HepG2 (cell line): ENCODE data around the gene GRAMD1A. TPM values are rescaled to one million over a fixed set of nuclear protein-coding genes. Genes with fewer than 3 reads are reported as not detected.

ENCODE experiments used
- ATF7-NPFF ChIP-seq: sonication (generic); formaldehyde crosslinking; IDR thresholded peaks from 2 replicates; pipeline ENCODE4 v1.8.1; 2023; ENCODE audit warnings: mild to moderate bottlenecking, low read depth, missing genetic modification reagents, moderate library complexity
- BHLHE40 ChIP-seq: IDR thresholded peaks from 2 replicates; pipeline ENCODE4 v1.6.1; 2011; ENCODE audit warnings: low read length, improper control_type of control experiment
- BORCS8-MEF2B ChIP-seq: sonication (generic); formaldehyde crosslinking; IDR thresholded peaks from 2 replicates; pipeline ENCODE4 v1.8.0; 2022; ENCODE audit warnings: mild to moderate bottlenecking, missing genetic modification reagents
- CERS6 ChIP-seq: sonication (generic); formaldehyde crosslinking; IDR thresholded peaks from 2 replicates; pipeline ENCODE4 v1.5.0; 2020; ENCODE audit warnings: missing genetic modification reagents
- ISL2 ChIP-seq: sonication (generic); formaldehyde crosslinking; IDR thresholded peaks from 2 replicates; pipeline ENCODE4 v1.5.0; 2020; ENCODE audit warnings: missing genetic modification reagents
- NCOR1 ChIP-seq: fragments of 200-600 bp; sonication (generic); IDR thresholded peaks from 2 replicates; pipeline ENCODE4 v1.7.0; 2017; ENCODE audit warnings: antibody characterized with exemption, low read length, borderline replicate concordance
- POLR2A ChIP-seq, 2 experiments: IDR thresholded peaks; 2 replicates each; pipeline ENCODE4 v1.6.1; 2011; ENCODE audit warnings: low read depth in 2 of 2, low read length in 2 of 2, mild to moderate bottlenecking in 1 of 2, moderate library complexity in 1 of 2; ENCODE audit not compliant: insufficient read depth in 1 of 2
- PRDM4 ChIP-seq: sonication (generic); formaldehyde crosslinking; IDR thresholded peaks from 2 replicates; pipeline ENCODE4 v1.9.0; 2021; ENCODE audit warnings: missing genetic modification reagents, borderline replicate concordance
- RXRB ChIP-seq: IDR thresholded peaks from 2 replicates; pipeline ENCODE4 v1.6.1; 2016; ENCODE audit warnings: borderline replicate concordance, missing genetic modification reagents, missing compliant biosample characterization
- SNRNP70 ChIP-seq: fragments of 200-400 bp; formaldehyde crosslinking; IDR thresholded peaks from 2 replicates; pipeline ENCODE4 v1.6.1; 2017; ENCODE audit warnings: mild to moderate bottlenecking, low read depth, low read length, moderate library complexity
- SOX5 ChIP-seq: IDR thresholded peaks from 2 replicates; pipeline ENCODE4 v1.6.1; 2016; ENCODE audit warnings: borderline replicate concordance
- TCF12 ChIP-seq, 2 experiments: fragments of 450-650 bp in 1 of 2; sonication (generic) in 1 of 2; formaldehyde crosslinking in 1 of 2; IDR thresholded peaks; 2 replicates each; pipeline versions ENCODE4 v1.6.1 to v1.8.0; 2017 to 2022; ENCODE audit warnings: antibody characterized with exemption in 1 of 2, mild to moderate bottlenecking in 1 of 2, missing genetic modification reagents in 1 of 2, moderate library complexity in 1 of 2
- TEF ChIP-seq: sonication (generic); formaldehyde crosslinking; IDR thresholded peaks from 2 replicates; pipeline ENCODE4 v1.5.0; 2020; ENCODE audit warnings: missing genetic modification reagents
- ZBTB3 ChIP-seq: sonication (generic); formaldehyde crosslinking; IDR thresholded peaks from 2 replicates; pipeline ENCODE4 v1.4.0; 2020; ENCODE audit warnings: low read depth, mild to moderate bottlenecking, moderate library complexity, missing genetic modification reagents, borderline replicate concordance
- ZNF275 ChIP-seq: sonication (generic); formaldehyde crosslinking; IDR thresholded peaks from 2 replicates; pipeline ENCODE4 v1.8.0; 2022; ENCODE audit warnings: missing genetic modification reagents, mild to moderate bottlenecking, inconsistent platforms, borderline replicate concordance
- ZNF367 ChIP-seq: sonication (generic); formaldehyde crosslinking; IDR thresholded peaks from 2 replicates; pipeline ENCODE4 v1.4.0; 2020; ENCODE audit warnings: missing genetic modification reagents, borderline replicate concordance
- ZNF432 ChIP-seq: sonication (generic); formaldehyde crosslinking; IDR thresholded peaks from 2 replicates; pipeline ENCODE4 v1.5.0; 2020; ENCODE audit warnings: missing genetic modification reagents, mild to moderate bottlenecking, borderline replicate concordance
- ZNF546 ChIP-seq: sonication (generic); formaldehyde crosslinking; conservative IDR thresholded peaks from 2 replicates; pipeline ENCODE4 v1.8.1; 2023; ENCODE audit warnings: mild to moderate bottlenecking, missing genetic modification reagents
- ZNF563 ChIP-seq: sonication (generic); formaldehyde crosslinking; IDR thresholded peaks from 2 replicates; pipeline ENCODE4 v1.8.0; 2022; ENCODE audit warnings: mild to moderate bottlenecking, moderate library complexity, missing genetic modification reagents
- ZNF598 ChIP-seq: sonication (generic); formaldehyde crosslinking; IDR thresholded peaks from 2 replicates; pipeline ENCODE4 v1.5.1; 2020; ENCODE audit warnings: mild to moderate bottlenecking, missing genetic modification reagents, borderline replicate concordance
- ZNF720 ChIP-seq: sonication (generic); formaldehyde crosslinking; IDR thresholded peaks from 2 replicates; pipeline ENCODE4 v1.4.0; 2020; ENCODE audit warnings: missing genetic modification reagents
- ZNF737 ChIP-seq: sonication (generic); formaldehyde crosslinking; IDR thresholded peaks from 2 replicates; pipeline ENCODE4 v1.5.0; 2020; ENCODE audit warnings: missing genetic modification reagents, mild to moderate bottlenecking, borderline replicate concordance
- ZNF788 ChIP-seq: sonication (generic); formaldehyde crosslinking; IDR thresholded peaks from 2 replicates; pipeline ENCODE4 v1.5.0; 2020; ENCODE audit warnings: mild to moderate bottlenecking, missing genetic modification reagents, borderline replicate concordance
- ZNF792 ChIP-seq: IDR thresholded peaks from 2 replicates; pipeline ENCODE4 v1.6.1; 2016
- ZNF850 ChIP-seq: sonication (generic); formaldehyde crosslinking; conservative IDR thresholded peaks from 2 replicates; pipeline ENCODE4 v1.9.0; 2021; ENCODE audit warnings: mild to moderate bottlenecking, missing genetic modification reagents
- polyA plus RNA-seq, 8 experiments: library from polyadenylated mRNA; depleted of rRNA in 3 of 8; stranded (reverse) in 7 of 8; unstranded in 1 of 8; fragments of >200 nt; fragmentation: Illumina TruSeq in 4 of 8; extraction: Trizol in 4 of 8; gene quantifications; 2 replicates each; pipeline versions ENCODE4 v1.2.1 to v1.2.3, GENCODE V29; 2011 to 2016; ENCODE audit warnings: low read depth in 4 of 8, missing spikeins in 1 of 8, mixed read lengths in 1 of 8; ENCODE audit not compliant: insufficient read depth in 1 of 8
- total RNA-seq, 5 experiments: library from RNA; depleted of rRNA; stranded (reverse); fragments of >200 nt; fragmentation: Illumina TruSeq; extraction: Trizol; gene quantifications; 2 replicates each; pipeline ENCODE4 v1.2.3, GENCODE V29; 2016; ENCODE audit warnings: low read depth in 1 of 5

The GRAMD1A gene
- total and polyA plus RNA-seq, 2 of the 13 experiments (the other 11 are each of a cell fraction or from before 2014, with no cell fraction given) = 14.7 to 181 TPM

GRCh38 chr19:35042056-35042730, 42.1 kb downstream of the GRAMD1A start (continued):
- TF ChIP-seq PRDM4 (CRISPR knock-in tag) = no peak
- TF ChIP-seq ZNF546 (CRISPR knock-in tag) = no peak
- no peak for TF ChIP-seq ZNF720 (CRISPR knock-in tag)
- no peak; the same call in 1 of the 2 replicates for TF ChIP-seq ZNF563 (CRISPR knock-in tag)
- no peak for TF ChIP-seq ZNF432 (CRISPR knock-in tag)
- TF ChIP-seq ZNF275 (CRISPR knock-in tag) = no peak
- TF ChIP-seq ZBTB3 (CRISPR knock-in tag) = no peak
- peak; percentile 48 for TF ChIP-seq ISL2 (CRISPR knock-in tag)
- TF ChIP-seq TEF (CRISPR knock-in tag) = no peak
- TF ChIP-seq BORCS8-MEF2B (CRISPR knock-in tag) = no peak
- no peak for TF ChIP-seq ZNF850 (CRISPR knock-in tag)
- TF ChIP-seq ZNF788 (CRISPR knock-in tag) = 0 out of 2 replicates have a peak, but pooled peaks have one; percentile 40
- peak; percentile 59 to 89 for TF ChIP-seq POLR2A (IDR thresholded peaks at IDR 0.05; ENCODE audit: insufficient read depth in 1 of 2, low read depth in 2 of 2, low read length in 2 of 2)
- peak; percentile 30; the same call in 1 of the 2 replicates for TF ChIP-seq RXRB (CRISPR knock-in tag)
- no peak for TF ChIP-seq SOX5 (CRISPR knock-in tag)
- no peak for TF ChIP-seq BHLHE40
- TF ChIP-seq ZNF737 (CRISPR knock-in tag) = no peak
- no peak for TF ChIP-seq CERS6 (CRISPR knock-in tag)
- no peak for TF ChIP-seq SNRNP70
- TF ChIP-seq ZNF367 (CRISPR knock-in tag) = no peak
- no peak for TF ChIP-seq NCOR1
- TF ChIP-seq ZNF792 (CRISPR knock-in tag) = no peak
- no peak for TF ChIP-seq ZNF598 (CRISPR knock-in tag)
- TF ChIP-seq TCF12 (IDR thresholded peaks at IDR 0.05) = no peak
- TF ChIP-seq TCF12 (CRISPR knock-in tag; IDR thresholded peaks at IDR 0.05) = peak; percentile 75
- TF ChIP-seq ATF7-NPFF (CRISPR knock-in tag) = no peak
